Naive B cell (primary cell): ENCODE measurements around the gene OR1F1. TPM values are rescaled to one million over a fixed set of nuclear protein-coding genes. Genes with fewer than 3 reads are reported as not detected.
"Not testable (repeated sequence)": the region's sequence is repeated elsewhere in the genome, so short reads cannot be mapped to it uniquely, and the experiment has no call there.

Experiments used
- ATAC-seq, 2 donors: fragments of 150-1000 bp; cut with Tn5 transposase; 2 replicates each; pipeline ENCODE4 v1.10.0; 2021; ENCODE audit warnings: low read depth in 2 of 2, mild to moderate bottlenecking in 2 of 2, moderate library complexity in 2 of 2
- DNase-seq: peaks from one replicate; pipeline ENCODE4 v3.0.0; 2022
- H3K27ac Mint-ChIP-seq, 6 donors: one replicate each; pipeline ENCODE4 v1.8.0; 2020 to 2022; ENCODE audit warnings: mild to moderate bottlenecking in 6 of 6, mixed read lengths in 6 of 6, moderate library complexity in 5 of 6, inconsistent platforms in 2 of 6
- H3K27me3 Mint-ChIP-seq, 3 donors: one replicate each; pipeline ENCODE4 v1.8.0; 2021 to 2022; ENCODE audit warnings: mixed read lengths in 3 of 3, mild to moderate bottlenecking in 1 of 3
- H3K36me3 Mint-ChIP-seq, 2 donors: one replicate each; pipeline ENCODE4 v1.8.0; 2020 to 2022; ENCODE audit warnings: mixed read lengths in 2 of 2, inconsistent platforms in 1 of 2, mild to moderate bottlenecking in 1 of 2
- H3K4me1 Mint-ChIP-seq, 3 donors: one replicate each; pipeline ENCODE4 v1.8.0; 2020 to 2022; ENCODE audit warnings: mixed read lengths in 3 of 3, inconsistent platforms in 1 of 3, mild to moderate bottlenecking in 1 of 3, moderate library complexity in 1 of 3
- H3K4me3 Mint-ChIP-seq, 8 donors: one replicate each; pipeline ENCODE4 v1.8.0; 2020 to 2022; ENCODE audit warnings: mild to moderate bottlenecking in 8 of 8, mixed read lengths in 8 of 8, moderate library complexity in 8 of 8, inconsistent platforms in 2 of 8
- H3K9me3 Mint-ChIP-seq, 7 donors: one replicate each; pipeline ENCODE4 v1.8.0; 2020 to 2022; ENCODE audit warnings: mixed read lengths in 7 of 7, mild to moderate bottlenecking in 5 of 7, inconsistent platforms in 2 of 7, moderate library complexity in 1 of 7
- polyA plus RNA-seq, 6 donors: library from polyadenylated mRNA; unstranded; fragments of 300-500 nt; fragmentation: Illumina TruSeq; gene quantifications; one replicate each; pipeline ENCODE4 v1.2.3, GENCODE V29; 2021; ENCODE audit warnings: low read depth in 6 of 6

The OR1F1 gene
- polyA plus RNA-seq, 6 donors from 2014 or later: not detected

DNA sequence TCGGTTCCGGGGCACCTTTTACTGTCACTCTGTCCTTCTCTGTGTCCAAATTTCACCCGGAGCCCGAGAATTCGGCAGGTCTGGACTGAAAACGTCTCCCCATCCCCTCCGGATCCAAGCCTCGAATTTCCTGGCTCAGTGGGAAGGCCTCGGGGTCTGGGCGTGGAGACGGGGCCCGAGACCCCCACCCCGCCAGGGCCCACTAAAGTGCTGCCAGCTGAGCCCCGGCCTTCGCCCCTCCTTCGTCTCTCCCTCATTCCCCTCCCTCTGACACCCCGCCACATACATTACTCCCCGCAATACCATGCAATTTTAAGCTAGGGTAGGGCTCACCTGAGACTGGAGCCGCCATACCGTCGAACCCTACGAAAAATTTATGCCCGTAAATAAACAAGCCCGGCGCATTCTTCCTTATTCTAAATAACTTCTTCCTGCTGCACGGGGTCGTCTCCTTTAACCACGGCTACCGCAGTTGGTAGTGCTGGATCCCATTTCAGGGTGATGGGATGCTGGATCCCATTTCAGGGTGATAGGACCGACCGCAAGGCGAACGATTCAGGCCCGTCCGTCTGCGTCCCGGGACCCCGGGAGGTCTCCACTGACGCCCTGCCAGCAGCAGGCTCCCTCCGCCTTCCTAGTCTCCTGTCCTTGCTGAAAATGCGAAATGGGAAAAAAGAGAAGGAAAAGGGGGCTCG, 4.4 kb upstream of the OR1F1 start:
- Mint-ChIP-seq H3K4me1 (peaks cover 19 to 32% (median 30%) of the 10 kb centered on the region in 3 donors), H3K27me3 (peaks cover 80 to 93% (median 83%) of the 10 kb centered on the region in 3 donors), H3K36me3 (peaks cover 0 to 23% of the 10 kb centered on the region in 2 donors), H3K4me3 (peak overlapping the region; percentile 69 to 90 (median 76)), H3K27ac (peak overlapping the region in 4 of 6 donors; percentile 58 to 96 (median 85)), H3K9me3 (peaks cover 0 to 19% (median 7%) of the 10 kb centered on the region in 7 donors)
- ATAC-seq (no peak), DNase-seq (no peak)

DNA sequence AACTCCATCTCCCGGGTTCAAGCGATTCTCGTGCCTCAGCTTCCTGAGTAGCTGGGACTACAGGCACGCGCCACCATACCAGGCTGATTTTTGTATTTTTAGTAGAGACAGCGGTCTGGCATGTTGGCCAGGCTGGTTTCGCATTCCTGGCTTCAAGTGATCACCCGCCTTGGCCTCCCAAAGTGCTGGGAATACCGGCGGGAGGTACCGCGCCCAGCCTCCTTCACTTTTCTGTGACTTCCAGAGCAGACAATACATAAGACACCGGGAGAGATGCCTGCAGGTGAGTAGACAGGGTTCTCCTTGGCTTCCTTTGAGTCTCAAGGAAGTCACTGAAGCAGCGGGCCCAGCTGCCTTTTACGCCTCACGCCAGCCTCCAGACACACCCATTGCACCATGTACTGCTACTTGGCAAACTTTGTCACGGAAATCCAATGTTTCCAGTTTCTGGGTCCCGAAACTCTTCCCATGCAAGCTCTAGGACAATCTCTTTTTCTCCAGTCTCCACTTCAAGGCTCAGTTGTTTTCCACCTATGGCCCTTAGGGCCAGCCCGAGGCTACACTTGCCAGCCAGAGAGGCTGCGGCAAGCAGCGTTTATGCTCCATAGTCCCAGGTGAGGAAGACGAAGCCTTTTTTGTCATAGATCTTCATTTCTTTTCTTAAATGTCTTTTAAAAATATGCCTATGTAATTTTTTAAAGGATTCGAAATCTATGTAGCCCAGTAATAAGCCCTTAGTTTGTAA, 886 bp upstream of the OR1F1 start:
- peaks cover 11 to 23% of the 10 kb centered on the region in 2 donors for H3K36me3 Mint-ChIP-seq
- peak overlapping the region in 3 of 6 donors; percentile 68 to 96 (median 81) for H3K27ac Mint-ChIP-seq
- H3K4me3 Mint-ChIP-seq: peak overlapping the region in 3 of 8 donors; percentile 48 to 65 (median 60)
- H3K4me1 Mint-ChIP-seq: peaks cover 23 to 55% (median 39%) of the 10 kb centered on the region in 3 donors
- ATAC-seq: no peak
- no peak for DNase-seq
- peaks cover 0 to 38% (median 20%) of the 10 kb centered on the region in 7 donors for H3K9me3 Mint-ChIP-seq
- peaks cover 77 to 89% (median 81%) of the 10 kb centered on the region in 3 donors for H3K27me3 Mint-ChIP-seq

DNA sequence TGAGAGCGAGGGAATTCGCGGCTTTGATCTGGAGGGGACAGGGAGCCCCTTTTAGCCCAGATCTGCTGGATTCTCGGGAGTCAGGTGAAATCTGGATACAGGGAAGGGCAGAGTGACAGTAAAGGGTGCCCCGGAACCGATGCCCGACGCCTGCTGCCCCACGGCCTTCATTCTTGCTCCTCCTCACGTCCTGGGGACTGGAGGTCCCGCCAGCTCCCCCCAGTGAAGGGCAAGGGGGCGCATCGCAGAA, 596 bp downstream of the OR1F1 start:
- Mint-ChIP-seq H3K27me3 (peaks cover 65 to 82% (median 68%) of the 10 kb centered on the region in 3 donors), H3K27ac (peak overlapping the region in 3 of 6 donors; percentile 41 to 89 (median 81)), H3K36me3 (peaks cover 11 to 20% of the 10 kb centered on the region in 2 donors), H3K4me3 (peak overlapping the region in 4 of 8 donors; percentile 59 to 83 (median 66)), H3K4me1 (peaks cover 12 to 48% (median 25%) of the 10 kb centered on the region in 3 donors), H3K9me3 (peaks cover 0 to 42% (median 19%) of the 10 kb centered on the region in 7 donors)
- DNase-seq (no peak), ATAC-seq (no peak)

DNA sequence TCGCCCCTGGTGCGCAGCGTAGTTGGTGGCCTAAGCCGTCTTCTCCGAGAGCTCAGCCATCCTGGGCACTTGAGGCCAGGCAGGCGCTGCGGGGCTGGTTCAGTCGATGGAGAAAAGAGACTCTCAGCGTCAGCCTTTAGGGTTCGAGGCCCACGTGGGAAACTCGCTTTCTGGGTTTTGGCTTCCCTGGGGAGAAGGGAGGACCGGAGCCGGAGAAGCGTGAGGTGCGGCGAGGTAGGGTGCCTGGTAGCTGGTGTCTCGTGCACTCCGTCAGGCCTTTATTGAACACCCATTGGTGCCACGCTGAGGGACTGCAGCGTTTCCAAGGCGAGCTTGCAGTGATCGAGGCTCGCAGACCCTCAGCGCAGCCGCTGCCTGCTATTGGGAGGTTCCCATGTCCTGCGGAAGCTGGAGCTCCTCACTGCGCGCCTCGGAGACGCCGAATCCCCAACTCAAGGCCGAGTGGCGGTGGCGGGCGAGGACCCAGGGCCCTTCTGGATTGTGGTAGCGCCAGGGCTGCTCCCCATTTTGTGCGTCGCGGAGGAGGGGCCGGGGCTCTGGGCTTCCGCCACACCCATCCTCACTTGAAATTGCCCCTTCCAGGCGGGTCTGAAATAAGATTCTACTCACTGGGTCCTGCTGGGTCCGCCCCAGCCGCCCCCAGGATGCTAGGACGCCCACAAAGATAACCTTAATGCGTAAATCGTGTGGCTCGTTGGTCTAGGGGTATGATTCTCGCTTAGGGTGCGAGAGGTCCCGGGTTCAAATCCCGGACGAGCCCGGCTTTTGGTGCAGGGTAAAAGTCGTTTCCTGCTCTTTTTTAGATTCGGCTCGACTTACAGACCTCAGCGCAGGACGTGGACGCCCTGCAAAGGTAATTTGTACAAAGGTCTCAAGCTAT, 1.2 kb downstream of the OR1F1 start:
- DNase-seq (no peak), ATAC-seq (peak in 1 of 2 donors; percentile 11)
- Mint-ChIP-seq H3K4me1 (peaks cover 8 to 44% (median 19%) of the 10 kb centered on the region in 3 donors), H3K9me3 (peaks cover 0 to 41% (median 14%) of the 10 kb centered on the region in 7 donors), H3K4me3 (peak overlapping the region; percentile 32 to 89 (median 66)), H3K36me3 (peaks cover 11 to 18% of the 10 kb centered on the region in 2 donors), H3K27ac (peak overlapping the region in 4 of 6 donors; percentile 28 to 89 (median 64)), H3K27me3 (peaks cover 65 to 82% (median 68%) of the 10 kb centered on the region in 3 donors)

DNA sequence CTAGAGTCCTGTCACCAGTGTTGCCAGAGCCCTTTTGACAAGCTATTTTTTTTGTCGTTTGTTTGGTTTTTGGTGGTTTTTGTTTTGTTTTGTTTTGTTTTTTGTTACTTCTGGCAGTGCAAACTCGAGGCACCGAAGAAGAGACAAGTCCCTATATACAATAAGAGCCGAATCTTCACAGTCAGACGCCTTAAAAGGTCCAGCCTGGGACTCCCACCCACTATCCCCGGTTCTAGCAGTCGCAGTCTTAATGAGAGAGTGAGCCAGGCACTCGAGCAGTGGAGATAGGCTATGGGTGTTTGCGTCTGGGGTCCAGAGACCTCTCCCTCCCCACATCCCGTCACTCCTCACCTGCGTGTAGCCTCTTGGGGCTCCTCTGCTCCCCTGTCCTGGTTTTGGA, 1.9 kb downstream of the OR1F1 start:
- Mint-ChIP-seq H3K4me1 (peaks cover 7 to 41% (median 17%) of the 10 kb centered on the region in 3 donors), H3K9me3 (peaks cover 0 to 44% (median 12%) of the 10 kb centered on the region in 7 donors)

DNA sequence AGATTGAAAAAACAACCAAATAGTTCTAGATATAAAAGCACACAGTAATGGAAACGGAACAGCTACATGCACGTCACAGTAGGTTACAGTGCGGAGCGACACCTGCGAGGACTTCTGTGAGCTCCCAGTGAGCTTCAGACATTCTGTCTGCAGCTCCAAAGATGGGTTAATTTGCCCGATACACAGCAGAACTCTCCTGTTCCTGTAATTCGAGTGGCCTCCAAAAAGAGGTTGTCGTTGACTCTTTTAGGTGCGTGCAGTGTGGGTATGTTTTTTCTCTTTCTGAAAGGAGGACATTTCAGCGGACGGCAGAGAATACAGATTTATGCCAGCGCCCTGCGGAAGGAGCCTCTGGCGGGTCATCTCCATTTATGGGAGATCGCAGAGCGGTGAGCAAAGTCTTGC, 2.9 kb downstream of the OR1F1 start:
- H3K9me3 Mint-ChIP-seq: peaks cover 0 to 39% (median 12%) of the 10 kb centered on the region in 7 donors
- H3K4me3 Mint-ChIP-seq: peak overlapping the region in 5 of 8 donors; percentile 30 to 83 (median 73)
- peak in 1 of 2 donors; percentile 35 for ATAC-seq
- no peak for DNase-seq
- H3K27me3 Mint-ChIP-seq: peaks cover 67 to 86% (median 70%) of the 10 kb centered on the region in 3 donors
- H3K4me1 Mint-ChIP-seq: peaks cover 7 to 41% (median 17%) of the 10 kb centered on the region in 3 donors
- H3K36me3 Mint-ChIP-seq: peaks cover 11 to 22% of the 10 kb centered on the region in 2 donors
- peak overlapping the region in 4 of 6 donors; percentile 58 to 90 (median 84) for H3K27ac Mint-ChIP-seq

More for the DNA sequence above, 1.9 kb downstream of the OR1F1 start:
- DNase-seq (no peak), ATAC-seq (no peak)
- H3K36me3 Mint-ChIP-seq: peaks cover 11 to 22% of the 10 kb centered on the region in 2 donors
- H3K27ac Mint-ChIP-seq: peak overlapping the region in 4 of 6 donors; percentile 71 to 90 (median 88)
- peaks cover 68 to 83% (median 72%) of the 10 kb centered on the region in 3 donors for H3K27me3 Mint-ChIP-seq
- H3K4me3 Mint-ChIP-seq: peak overlapping the region; percentile 43 to 89 (median 70)

DNA sequence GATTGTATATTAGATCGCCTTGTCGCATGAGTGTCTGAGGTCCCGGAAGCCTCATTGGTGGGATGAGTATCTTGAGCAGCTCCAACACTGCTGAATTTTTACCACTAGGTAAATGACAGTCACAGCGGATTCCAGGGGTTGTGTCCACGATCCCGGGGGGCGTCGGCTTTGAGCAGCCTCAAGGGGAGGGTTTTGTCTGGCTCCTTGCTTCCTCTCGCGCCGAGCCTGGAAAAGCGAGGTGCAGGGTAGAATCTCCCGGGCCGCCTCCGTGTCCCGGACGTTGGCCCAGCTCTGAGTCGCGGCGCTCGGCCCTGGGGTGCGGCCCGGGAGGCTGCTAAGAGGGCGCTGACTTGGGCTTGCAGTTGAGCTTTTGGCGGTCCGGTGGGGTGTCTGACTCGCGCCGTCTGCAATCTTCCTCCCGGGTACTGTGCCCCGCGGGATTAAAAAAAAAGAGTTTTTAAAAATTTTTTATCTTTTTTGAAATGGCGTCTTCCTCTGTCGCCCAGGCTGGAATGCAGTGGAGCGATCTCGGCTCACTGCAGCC, 4.5 kb downstream of the OR1F1 start:
- peak overlapping the region in 1 of 6 donors; percentile 79 for H3K27ac Mint-ChIP-seq
- no peak for ATAC-seq
- no peak for DNase-seq
- H3K4me3 Mint-ChIP-seq: no peak overlapping the region
- H3K27me3 Mint-ChIP-seq: peaks cover 54 to 76% (median 57%) of the 10 kb centered on the region in 3 donors
- H3K9me3 Mint-ChIP-seq: peaks cover 0 to 35% (median 12%) of the 10 kb centered on the region in 7 donors
- peaks cover 11 to 19% of the 10 kb centered on the region in 2 donors for H3K36me3 Mint-ChIP-seq
- H3K4me1 Mint-ChIP-seq: peaks cover 7 to 40% (median 16%) of the 10 kb centered on the region in 3 donors

DNA sequence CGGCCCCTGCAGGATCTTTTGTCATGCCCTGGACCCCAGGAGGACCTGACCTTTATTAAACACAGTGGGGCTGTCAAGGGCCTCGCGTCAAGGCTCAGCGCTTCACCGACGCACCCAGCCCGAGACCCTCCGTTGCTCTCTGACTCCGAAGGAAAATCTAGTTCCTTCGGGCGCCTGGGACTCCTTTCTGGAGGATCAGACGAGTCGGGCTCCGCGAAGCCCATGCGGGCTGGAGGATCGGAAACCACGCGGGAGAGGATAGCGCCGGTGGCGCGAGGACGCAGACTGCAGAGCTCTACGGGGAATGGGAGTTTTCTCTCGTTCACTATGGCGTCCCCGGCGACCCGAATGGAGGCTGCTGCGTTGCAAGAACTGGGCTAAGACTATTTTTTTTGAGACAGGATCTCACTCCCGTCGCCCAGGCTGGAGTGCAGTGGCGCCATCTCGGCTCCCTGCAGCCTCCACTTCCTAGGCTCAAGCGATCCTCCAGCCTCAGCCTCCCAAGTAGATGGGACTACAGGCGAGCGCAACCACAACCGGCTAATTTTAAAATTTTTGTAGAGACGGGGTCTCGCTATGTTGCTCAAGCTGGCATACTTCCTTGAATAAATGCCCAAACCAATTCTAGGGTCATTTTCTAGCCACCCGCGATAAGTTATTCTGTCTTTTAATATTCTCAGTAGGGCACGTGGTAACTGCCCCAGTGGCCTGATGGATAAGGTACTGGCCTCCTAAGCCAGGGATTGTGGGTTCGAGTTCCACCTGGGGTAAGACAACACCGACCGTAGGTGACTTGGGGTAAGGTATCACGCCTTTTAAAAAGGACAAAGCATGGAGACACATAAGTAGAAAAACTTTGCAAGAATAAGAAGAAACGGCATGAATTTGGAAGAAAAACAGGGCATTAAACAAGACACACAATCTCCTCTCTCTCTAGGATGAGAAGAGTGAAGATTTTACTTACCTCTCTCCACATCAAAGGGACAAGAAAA, 5.5 kb downstream of the OR1F1 start:
- peaks cover 4 to 32% (median 8%) of the 10 kb centered on the region in 3 donors for H3K4me1 Mint-ChIP-seq
- H3K27me3 Mint-ChIP-seq: peaks cover 51 to 73% (median 55%) of the 10 kb centered on the region in 3 donors
- ATAC-seq (no peak), DNase-seq (no peak)
- peaks cover 11% of the 10 kb centered on the region in 2 donors for H3K36me3 Mint-ChIP-seq
- no peak overlapping the region for H3K27ac Mint-ChIP-seq
- H3K4me3 Mint-ChIP-seq: peak overlapping the region in 3 of 8 donors; percentile 41 to 63 (median 58)
- H3K9me3 Mint-ChIP-seq: peaks cover 0 to 32% (median 12%) of the 10 kb centered on the region in 7 donors

DNA sequence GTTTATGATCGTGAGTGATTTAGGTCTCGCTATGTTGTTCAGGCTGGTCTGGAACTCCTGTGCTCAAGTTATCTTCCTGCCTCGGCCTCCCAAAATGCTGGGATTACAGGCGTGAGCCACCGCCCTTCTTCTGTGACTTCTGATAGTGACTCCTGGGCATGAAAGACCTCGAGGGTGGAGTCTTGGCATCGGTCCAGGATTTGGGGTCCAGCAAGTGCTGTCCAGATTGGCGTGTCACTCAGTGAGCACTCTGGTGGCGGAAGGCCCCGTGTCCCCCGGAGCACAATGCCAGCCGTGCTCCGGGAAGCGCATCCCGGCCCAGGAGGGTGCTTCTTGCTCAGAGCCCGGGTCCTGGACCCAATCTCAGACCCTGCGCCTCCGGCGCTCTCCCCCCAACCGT, 6.8 kb downstream of the OR1F1 start:
- ATAC-seq: no peak
- Mint-ChIP-seq H3K9me3 (peaks cover 0 to 29% (median 11%) of the 10 kb centered on the region in 7 donors), H3K4me1 (peaks cover 1 to 20% (median 3%) of the 10 kb centered on the region in 3 donors), H3K4me3 (peak overlapping the region in 1 of 8 donors; percentile 73), H3K36me3 (peaks cover 9 to 11% of the 10 kb centered on the region in 2 donors), H3K27ac (no peak overlapping the region), H3K27me3 (peaks cover 46 to 65% (median 48%) of the 10 kb centered on the region in 3 donors)
- no peak for DNase-seq

DNA sequence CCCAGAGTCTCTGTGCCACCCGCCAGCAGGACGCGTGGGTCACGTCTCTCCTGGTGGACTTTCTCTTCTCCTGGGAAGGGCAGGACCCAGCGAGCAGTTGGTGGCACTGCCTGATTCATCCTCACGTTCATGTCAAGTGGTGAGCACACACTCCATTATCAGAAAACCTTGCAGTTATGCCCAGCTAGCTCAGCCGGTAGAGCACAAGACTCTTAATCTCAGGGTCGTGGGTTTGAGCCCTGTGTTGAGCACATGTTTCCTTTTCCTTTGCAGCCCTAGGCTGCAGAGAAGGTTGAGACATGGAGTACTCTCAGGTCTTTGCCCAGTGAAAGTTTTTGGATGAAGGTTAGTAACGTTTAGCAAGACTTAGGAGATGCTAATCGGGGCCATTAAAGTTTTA, 8.0 kb downstream of the OR1F1 start:
- peaks cover 40 to 65% (median 45%) of the 10 kb centered on the region in 3 donors for H3K27me3 Mint-ChIP-seq
- no peak overlapping the region for H3K4me3 Mint-ChIP-seq
- peaks cover 0 to 9% (median 0%) of the 10 kb centered on the region in 3 donors for H3K4me1 Mint-ChIP-seq
- DNase-seq (no peak), ATAC-seq (no peak)
- peaks cover 0 to 20% (median 6%) of the 10 kb centered on the region in 7 donors for H3K9me3 Mint-ChIP-seq
- H3K36me3 Mint-ChIP-seq: peaks cover 3 to 11% of the 10 kb centered on the region in 2 donors
- H3K27ac Mint-ChIP-seq: no peak overlapping the region

DNA sequence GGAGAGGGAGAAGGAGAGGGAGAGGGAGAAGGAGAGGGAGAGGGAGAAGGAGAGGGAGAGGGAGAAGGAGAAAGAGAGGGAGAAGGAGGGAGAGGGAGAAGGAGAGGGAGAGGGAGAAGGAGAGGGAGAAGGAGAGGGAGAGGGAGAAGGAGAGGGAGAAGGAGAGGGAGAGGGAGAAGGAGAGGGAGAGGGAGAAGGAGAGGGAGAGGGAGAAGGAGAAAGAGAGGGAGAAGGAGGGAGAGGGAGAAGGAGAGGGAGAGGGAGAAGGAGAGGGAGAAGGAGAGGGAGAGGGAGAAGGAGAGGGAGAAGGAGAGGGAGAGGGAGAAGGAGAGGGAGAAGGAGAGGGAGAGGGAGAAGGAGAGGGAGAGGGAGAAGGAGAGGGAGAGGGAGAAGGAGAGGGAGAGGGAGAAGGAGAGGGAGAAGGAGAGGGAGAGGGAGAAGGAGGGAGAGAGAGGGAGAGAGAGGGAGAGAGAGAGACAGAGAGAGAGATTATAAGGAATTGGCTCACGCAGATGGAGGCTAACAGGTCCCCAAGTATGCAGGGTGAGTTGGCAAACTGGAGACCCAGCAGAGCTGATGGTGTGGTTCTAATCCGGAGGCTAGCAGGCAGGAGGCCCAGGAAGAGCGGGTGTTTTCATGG, 9.8 kb downstream of the OR1F1 start:
- H3K36me3 Mint-ChIP-seq: peaks cover 0 to 11% of the 10 kb centered on the region in 2 donors
- ATAC-seq, H3K4me3 Mint-ChIP-seq, DNase-seq, H3K9me3 Mint-ChIP-seq, H3K4me1 Mint-ChIP-seq: not testable (repeated sequence)
- peak overlapping the region in 1 of 6 donors; percentile 50 for H3K27ac Mint-ChIP-seq
- peaks cover 49 to 77% (median 53%) of the 10 kb centered on the region in 3 donors for H3K27me3 Mint-ChIP-seq
